HEK293 (cell line): ENCODE measurements around the gene VSTM4.

Source experiments
- CTCF ChIA-PET: fragments of 350-600 bp; formaldehyde crosslinking; extraction: SDS; loops from one replicate; lab custom pipeline; 2021; ENCODE audit warnings: antibody characterized with exemption; lab: Yijun Ruan, JAX
- POLR2A ChIA-PET: fragments of 300-600 bp; formaldehyde crosslinking; extraction: SDS; loops from one replicate; lab custom pipeline; 2020; ENCODE audit warnings: antibody characterized with exemption, inconsistent platforms; lab: Yijun Ruan, JAX
- H3K27ac ChIP-seq: fragments of 200-500 bp; sonication (Bioruptor generic); 2 replicates; pipeline ENCODE4 v1.5.1; 2014; ENCODE audit warnings: low read depth, low read length, control low read depth, inconsistent platforms; ENCODE audit errors: extremely low read depth
- H3K36me3 ChIP-seq, 2 experiments: fragments of 200-500 bp in 1 of 2; sonication (Bioruptor generic) in 1 of 2; 1 replicate in 1 of 2; 2 replicates in 1 of 2; pipeline ENCODE4 v1.5.1; 2014 to 2017; ENCODE audit warnings: inconsistent platforms in 2 of 2, low read length in 2 of 2; ENCODE audit not compliant: control insufficient read depth in 2 of 2, insufficient read depth in 1 of 2
- H3K4me1 ChIP-seq: fragments of 200-500 bp; sonication (Bioruptor generic); 2 replicates; pipeline ENCODE4 v1.5.1; 2014; ENCODE audit warnings: mild to moderate bottlenecking, low read length, inconsistent platforms; ENCODE audit not compliant: control insufficient read depth, insufficient read depth
- H3K4me3 ChIP-seq: 2 replicates; pipeline ENCODE4 v1.5.1; 2011; ENCODE audit warnings: low read depth, mild to moderate bottlenecking, control low read depth, low read length, moderate library complexity
- H3K9me3 ChIP-seq: fragments of 200-500 bp; sonication (Bioruptor generic); 2 replicates; pipeline ENCODE4 v1.5.1; 2014; ENCODE audit warnings: low read depth, low read length, inconsistent platforms; ENCODE audit not compliant: control insufficient read depth, insufficient read depth
- GLIS2 ChIP-seq: fragments of 450-650 bp; formaldehyde crosslinking; IDR thresholded peaks from 2 replicates; pipeline ENCODE4 v1.5.1; 2016; ENCODE audit warnings: missing biosample characterization, missing genetic modification characterization
- KLF10 ChIP-seq: fragments of 450-650 bp; IDR thresholded peaks from 2 replicates; pipeline ENCODE4 v1.5.1; 2018; ENCODE audit warnings: missing biosample characterization, mild to moderate bottlenecking, missing genetic modification characterization
- ZBTB11 ChIP-seq: fragments of 450-650 bp; formaldehyde crosslinking; conservative IDR thresholded peaks from 2 replicates; pipeline ENCODE4 v1.5.1; 2016; ENCODE audit warnings: low read depth, missing biosample characterization, missing genetic modification characterization
- ZBTB20 ChIP-seq: fragments of 450-650 bp; formaldehyde crosslinking; IDR thresholded peaks from 2 replicates; pipeline ENCODE4 v1.5.1; 2016; ENCODE audit warnings: missing biosample characterization, missing genetic modification characterization
- ZFP3 ChIP-seq: fragments of 450-650 bp; formaldehyde crosslinking; IDR thresholded peaks from 2 replicates; pipeline ENCODE4 v1.5.1; 2016; ENCODE audit warnings: low read depth, missing biosample characterization, missing genetic modification characterization
- ZNF10 ChIP-seq: fragments of 450-650 bp; formaldehyde crosslinking; IDR thresholded peaks from 2 replicates; pipeline ENCODE4 v1.5.1; 2017; ENCODE audit warnings: missing biosample characterization, missing genetic modification characterization
- ZNF138 ChIP-seq: fragments of 450-650 bp; formaldehyde crosslinking; IDR thresholded peaks from 2 replicates; pipeline ENCODE4 v1.5.1; 2016; ENCODE audit warnings: missing biosample characterization, missing genetic modification characterization, borderline replicate concordance
- ZNF148 ChIP-seq: fragments of 450-650 bp; formaldehyde crosslinking; IDR thresholded peaks from 2 replicates; pipeline ENCODE4 v1.5.0; 2017; ENCODE audit warnings: missing biosample characterization, missing genetic modification characterization, borderline replicate concordance
- ZNF404 ChIP-seq: fragments of 450-650 bp; formaldehyde crosslinking; IDR thresholded peaks from 2 replicates; pipeline ENCODE4 v1.5.1; 2017; ENCODE audit warnings: missing biosample characterization, missing genetic modification characterization
- ZNF488 ChIP-seq: fragments of 450-650 bp; formaldehyde crosslinking; IDR thresholded peaks from 2 replicates; pipeline ENCODE4 v1.5.1; 2016; ENCODE audit warnings: missing biosample characterization, missing genetic modification characterization
- ZNF514 ChIP-seq: fragments of 450-650 bp; formaldehyde crosslinking; IDR thresholded peaks from 2 replicates; pipeline ENCODE4 v1.5.1; 2016; ENCODE audit warnings: missing biosample characterization, missing genetic modification characterization
- ZNF530 ChIP-seq: fragments of 450-650 bp; formaldehyde crosslinking; IDR thresholded peaks from 2 replicates; pipeline ENCODE4 v1.5.1; 2016; ENCODE audit warnings: low read depth, missing biosample characterization, missing genetic modification characterization
- ZNF629 ChIP-seq: fragments of 450-650 bp; formaldehyde crosslinking; IDR thresholded peaks from 2 replicates; pipeline ENCODE4 v1.5.1; 2017; ENCODE audit warnings: missing biosample characterization, missing genetic modification characterization
- ZNF837 ChIP-seq: fragments of 450-650 bp; formaldehyde crosslinking; IDR thresholded peaks from 2 replicates; pipeline ENCODE4 v1.5.1; 2016; ENCODE audit warnings: missing biosample characterization, missing genetic modification characterization
- TF ChIP-seq, protein P1 (sequence below): fragments of 450-650 bp; formaldehyde crosslinking; IDR thresholded peaks from 2 replicates; pipeline ENCODE4 v1.5.1; 2016; ENCODE audit warnings: missing biosample characterization, missing genetic modification characterization
- TF ChIP-seq, protein P2 (sequence below): fragments of 450-650 bp; formaldehyde crosslinking; IDR thresholded peaks from 2 replicates; pipeline ENCODE4 v1.5.1; 2016; ENCODE audit warnings: missing biosample characterization, missing genetic modification characterization

VSTM4 gene

GRCh38 chr10:49090696-49091380 is 24.5 kb downstream of the VSTM4 start:
- no peak overlapping the region for H3K27ac ChIP-seq
- H3K4me1 ChIP-seq: no peaks in the 10 kb centered on the region
- CTCF ChIA-PET: no interaction called here
- TF ChIP-seq, protein P1, sequence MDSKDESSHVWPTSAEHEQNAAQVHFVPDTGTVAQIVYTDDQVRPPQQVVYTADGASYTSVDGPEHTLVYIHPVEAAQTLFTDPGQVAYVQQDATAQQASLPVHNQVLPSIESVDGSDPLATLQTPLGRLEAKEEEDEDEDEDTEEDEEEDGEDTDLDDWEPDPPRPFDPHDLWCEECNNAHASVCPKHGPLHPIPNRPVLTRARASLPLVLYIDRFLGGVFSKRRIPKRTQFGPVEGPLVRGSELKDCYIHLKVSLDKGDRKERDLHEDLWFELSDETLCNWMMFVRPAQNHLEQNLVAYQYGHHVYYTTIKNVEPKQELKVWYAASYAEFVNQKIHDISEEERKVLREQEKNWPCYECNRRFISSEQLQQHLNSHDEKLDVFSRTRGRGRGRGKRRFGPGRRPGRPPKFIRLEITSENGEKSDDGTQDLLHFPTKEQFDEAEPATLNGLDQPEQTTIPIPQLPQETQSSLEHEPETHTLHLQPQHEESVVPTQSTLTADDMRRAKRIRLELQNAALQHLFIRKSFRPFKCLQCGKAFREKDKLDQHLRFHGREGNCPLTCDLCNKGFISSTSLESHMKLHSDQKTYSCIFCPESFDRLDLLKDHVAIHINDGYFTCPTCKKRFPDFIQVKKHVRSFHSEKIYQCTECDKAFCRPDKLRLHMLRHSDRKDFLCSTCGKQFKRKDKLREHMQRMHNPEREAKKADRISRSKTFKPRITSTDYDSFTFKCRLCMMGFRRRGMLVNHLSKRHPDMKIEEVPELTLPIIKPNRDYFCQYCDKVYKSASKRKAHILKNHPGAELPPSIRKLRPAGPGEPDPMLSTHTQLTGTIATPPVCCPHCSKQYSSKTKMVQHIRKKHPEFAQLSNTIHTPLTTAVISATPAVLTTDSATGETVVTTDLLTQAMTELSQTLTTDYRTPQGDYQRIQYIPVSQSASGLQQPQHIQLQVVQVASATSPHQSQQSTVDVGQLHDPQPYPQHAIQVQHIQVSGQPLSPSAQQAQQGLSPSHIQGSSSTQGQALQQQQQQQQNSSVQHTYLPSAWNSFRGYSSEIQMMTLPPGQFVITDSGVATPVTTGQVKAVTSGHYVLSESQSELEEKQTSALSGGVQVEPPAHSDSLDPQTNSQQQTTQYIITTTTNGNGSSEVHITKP: no peak
- TF ChIP-seq ZNF148 (tag by site-specific recombination): no peak
- no peak for TF ChIP-seq ZNF138 (tag by site-specific recombination)
- no peak for TF ChIP-seq KLF10
- TF ChIP-seq ZNF10: no peak
- no peak for TF ChIP-seq ZBTB20 (tag by site-specific recombination)
- TF ChIP-seq ZBTB11: no peak
- H3K9me3 ChIP-seq: no peaks in the 10 kb centered on the region
- H3K36me3 ChIP-seq: no peaks in the 10 kb centered on the region
- POLR2A ChIA-PET: no interaction called here
- H3K4me3 ChIP-seq: no peak overlapping the region

- ChIA-PET CTCF (no interaction called here), POLR2A (interaction anchor here (0.5 kb wide), 1 partner anchor 56 kb away, joined by 3 read pairs; no protein-coding TSS in a partner anchor)
- no peaks in the 10 kb centered on the region for H3K9me3 ChIP-seq
- no peak overlapping the region for H3K4me3 ChIP-seq
- no peaks in the 10 kb centered on the region for H3K4me1 ChIP-seq
- TF ChIP-seq ZNF629 (tag by site-specific recombination): no peak
- H3K27ac ChIP-seq: no peak overlapping the region
- no peaks in the 10 kb centered on the region for H3K36me3 ChIP-seq
Measured at GRCh38 chr10:49090189-49090575, 25.1 kb downstream of the VSTM4 start.

- no peak overlapping the region for H3K27ac ChIP-seq
- H3K4me3 ChIP-seq: no peak overlapping the region
- H3K9me3 ChIP-seq: no peaks in the 10 kb centered on the region
- ChIA-PET POLR2A (interaction anchor here (0.5 kb wide), 1 partner anchor 57 kb away, joined by 3 read pairs; no protein-coding TSS in a partner anchor), CTCF (no interaction called here)
- no peaks in the 10 kb centered on the region for H3K4me1 ChIP-seq
- H3K36me3 ChIP-seq: no peaks in the 10 kb centered on the region
- TF ChIP-seq ZNF404 (tag by site-specific recombination) (no peak), ZNF514 (no peak), ZNF530 (no peak), GLIS2 (tag by site-specific recombination) (no peak), ZNF837 (tag by site-specific recombination) (no peak), ZFP3 (tag by site-specific recombination) (no peak), ZNF488 (no peak)
- TF ChIP-seq, protein P2, sequence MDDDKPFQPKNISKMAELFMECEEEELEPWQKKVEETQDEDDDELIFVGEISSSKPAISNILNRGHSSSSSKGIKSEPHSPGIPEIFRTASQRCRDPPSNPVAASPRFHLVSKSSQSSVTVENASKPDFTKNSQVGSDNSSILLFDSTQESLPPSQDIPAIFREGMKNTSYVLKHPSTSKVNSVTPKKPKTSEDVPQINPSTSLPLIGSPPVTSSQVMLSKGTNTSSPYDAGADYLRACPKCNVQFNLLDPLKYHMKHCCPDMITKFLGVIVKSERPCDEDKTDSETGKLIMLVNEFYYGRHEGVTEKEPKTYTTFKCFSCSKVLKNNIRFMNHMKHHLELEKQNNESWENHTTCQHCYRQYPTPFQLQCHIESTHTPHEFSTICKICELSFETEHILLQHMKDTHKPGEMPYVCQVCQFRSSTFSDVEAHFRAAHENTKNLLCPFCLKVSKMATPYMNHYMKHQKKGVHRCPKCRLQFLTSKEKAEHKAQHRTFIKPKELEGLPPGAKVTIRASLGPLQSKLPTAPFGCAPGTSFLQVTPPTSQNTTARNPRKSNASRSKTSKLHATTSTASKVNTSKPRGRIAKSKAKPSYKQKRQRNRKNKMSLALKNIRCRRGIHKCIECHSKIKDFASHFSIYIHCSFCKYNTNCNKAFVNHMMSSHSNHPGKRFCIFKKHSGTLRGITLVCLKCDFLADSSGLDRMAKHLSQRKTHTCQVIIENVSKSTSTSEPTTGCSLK (tag by site-specific recombination): no peak
Measured at GRCh38 chr10:49089557-49090188, 25.6 kb downstream of the VSTM4 start.
